HepG2 (cell line): Measurements from ENCODE around the gene GRK4. TPM values are rescaled to one million over a fixed set of nuclear protein-coding genes. Genes with fewer than 3 reads are reported as not detected.
A peak's percentile ranks its signal among the peaks of the same experiment; 100 is the strongest.

ENCODE experiments used
- AFF4 ChIP-seq: sonication (generic); formaldehyde crosslinking; IDR thresholded peaks from 2 replicates; pipeline ENCODE4 v1.4.0; 2020; ENCODE audit warnings: missing genetic modification reagents
- BATF2 ChIP-seq: sonication (generic); formaldehyde crosslinking; IDR thresholded peaks from 2 replicates; pipeline ENCODE4 v1.8.0; 2022; ENCODE audit warnings: mild to moderate bottlenecking, missing genetic modification reagents, moderate library complexity
- E2F5 ChIP-seq: sonication (generic); formaldehyde crosslinking; conservative IDR thresholded peaks from 2 replicates; pipeline ENCODE4 v1.4.0; 2020; ENCODE audit warnings: missing genetic modification reagents
- ELF3 ChIP-seq: IDR thresholded peaks from 2 replicates; pipeline ENCODE4 v1.6.1; 2016; ENCODE audit warnings: missing genetic modification reagents, missing compliant biosample characterization
- GATA4 ChIP-seq: sonication (generic); IDR thresholded peaks from 2 replicates; pipeline ENCODE4 v1.6.1; 2016; ENCODE audit warnings: antibody characterized with exemption, low read depth, borderline replicate concordance
- HOMEZ ChIP-seq: IDR thresholded peaks from 2 replicates; pipeline ENCODE4 v1.6.1; 2016; ENCODE audit warnings: low read depth
- ISL2 ChIP-seq: sonication (generic); formaldehyde crosslinking; IDR thresholded peaks from 2 replicates; pipeline ENCODE4 v1.5.0; 2020; ENCODE audit warnings: missing genetic modification reagents
- MTERF4 ChIP-seq: sonication (generic); formaldehyde crosslinking; IDR thresholded peaks from 2 replicates; pipeline ENCODE4 v1.8.0; 2023; ENCODE audit warnings: mild to moderate bottlenecking, missing genetic modification reagents
- NFE2L2 ChIP-seq: fragments of 150-350 bp; IDR thresholded peaks from 2 replicates; pipeline ENCODE4 v1.6.1; 2014; ENCODE audit warnings: low read length
- SOX6 ChIP-seq, 2 experiments: fragments of 450-650 bp in 1 of 2; sonication (generic) in 1 of 2; formaldehyde crosslinking in 1 of 2; IDR thresholded peaks; 2 replicates each; pipeline versions ENCODE4 v1.4.0 to v1.6.1; 2017 to 2020; ENCODE audit warnings: antibody characterized with exemption in 1 of 2, mild to moderate bottlenecking in 1 of 2, missing genetic modification reagents in 1 of 2
- ZFP91 ChIP-seq: sonication (generic); formaldehyde crosslinking; IDR thresholded peaks from 2 replicates; pipeline ENCODE4 v1.9.0; 2022; ENCODE audit warnings: missing genetic modification reagents, mild to moderate bottlenecking, borderline replicate concordance
- ZNF484 ChIP-seq: sonication (generic); formaldehyde crosslinking; IDR thresholded peaks from 2 replicates; pipeline ENCODE4 v1.5.1; 2020; ENCODE audit warnings: mild to moderate bottlenecking, low read depth, missing genetic modification reagents, borderline replicate concordance
- ZNF740 ChIP-seq: sonication (generic); formaldehyde crosslinking; IDR thresholded peaks from 2 replicates; pipeline ENCODE4 v1.4.0; 2020; ENCODE audit warnings: missing genetic modification reagents
- ZNF772 ChIP-seq: sonication (generic); formaldehyde crosslinking; IDR thresholded peaks from 2 replicates; pipeline ENCODE4 v1.5.0; 2020; ENCODE audit warnings: mild to moderate bottlenecking, missing genetic modification reagents
- ZNF883 ChIP-seq: sonication (generic); formaldehyde crosslinking; IDR thresholded peaks from 2 replicates; pipeline ENCODE4 v1.5.1; 2020; ENCODE audit warnings: mild to moderate bottlenecking, missing genetic modification reagents; ENCODE audit errors: not compliant biosample characterization
- polyA plus RNA-seq, 8 experiments: library from polyadenylated mRNA; depleted of rRNA in 3 of 8; stranded (reverse) in 7 of 8; unstranded in 1 of 8; fragments of >200 nt; fragmentation: Illumina TruSeq in 4 of 8; extraction: Trizol in 4 of 8; gene quantifications; 2 replicates each; pipeline versions ENCODE4 v1.2.1 to v1.2.3, GENCODE V29; 2011 to 2016; ENCODE audit warnings: low read depth in 4 of 8, missing spikeins in 1 of 8, mixed read lengths in 1 of 8; ENCODE audit not compliant: insufficient read depth in 1 of 8
- total RNA-seq, 5 experiments: library from RNA; depleted of rRNA; stranded (reverse); fragments of >200 nt; fragmentation: Illumina TruSeq; extraction: Trizol; gene quantifications; 2 replicates each; pipeline ENCODE4 v1.2.3, GENCODE V29; 2016; ENCODE audit warnings: low read depth in 1 of 5

Gene GRK4
- total and polyA plus RNA-seq, 2 of the 13 experiments (the other 11 are each of a cell fraction or from before 2014, with no cell fraction given), result 1.8 to 2.0 TPM

GRCh38 chr4:2963175-2963965, at the start of gene GRK4, which contains the start of gene NOP14 (continued):
- peak; percentile 84; the same call in 1 of the 2 replicates for TF ChIP-seq E2F5
- TF ChIP-seq SOX6 (IDR thresholded peaks at IDR 0.05), result no peak
- TF ChIP-seq SOX6 (CRISPR knock-in tag; IDR thresholded peaks at IDR 0.05), result peak; percentile 81
- peak; percentile 96 for TF ChIP-seq ZNF772 (CRISPR knock-in tag)
- TF ChIP-seq BATF2 (CRISPR knock-in tag), result peak; percentile 98
- no peak for TF ChIP-seq NFE2L2
- TF ChIP-seq GATA4, result 0 out of 2 replicates have a peak, but pooled peaks have one; percentile 18
- TF ChIP-seq HOMEZ (CRISPR knock-in tag), result 0 out of 2 replicates have a peak, but pooled peaks have one; percentile 43
- peak; percentile 36; the same call in 1 of the 2 replicates for TF ChIP-seq MTERF4 (CRISPR knock-in tag)
- TF ChIP-seq ELF3, result peak; percentile 77
- peak; percentile 96 for TF ChIP-seq ZNF883
- TF ChIP-seq AFF4, result no peak
- TF ChIP-seq ZFP91, result peak; percentile 93
- TF ChIP-seq ISL2 (CRISPR knock-in tag), result no peak; the same call in 1 of the 2 replicates
- TF ChIP-seq ZNF740 (CRISPR knock-in tag), result no peak
- TF ChIP-seq ZNF484, result peak; percentile 66; the same call in 1 of the 2 replicates
